ENCODE results near the gene EHMT1.

Gene EHMT1

GRCh38 chr9:137815256-137816255, 196.8 kb downstream of the EHMT1 start:
- DNase-seq: no peak

- DNase-seq: no peak
Observed at GRCh38 chr9:137816531-137817235, 197.9 kb downstream of the EHMT1 start.

DNA sequence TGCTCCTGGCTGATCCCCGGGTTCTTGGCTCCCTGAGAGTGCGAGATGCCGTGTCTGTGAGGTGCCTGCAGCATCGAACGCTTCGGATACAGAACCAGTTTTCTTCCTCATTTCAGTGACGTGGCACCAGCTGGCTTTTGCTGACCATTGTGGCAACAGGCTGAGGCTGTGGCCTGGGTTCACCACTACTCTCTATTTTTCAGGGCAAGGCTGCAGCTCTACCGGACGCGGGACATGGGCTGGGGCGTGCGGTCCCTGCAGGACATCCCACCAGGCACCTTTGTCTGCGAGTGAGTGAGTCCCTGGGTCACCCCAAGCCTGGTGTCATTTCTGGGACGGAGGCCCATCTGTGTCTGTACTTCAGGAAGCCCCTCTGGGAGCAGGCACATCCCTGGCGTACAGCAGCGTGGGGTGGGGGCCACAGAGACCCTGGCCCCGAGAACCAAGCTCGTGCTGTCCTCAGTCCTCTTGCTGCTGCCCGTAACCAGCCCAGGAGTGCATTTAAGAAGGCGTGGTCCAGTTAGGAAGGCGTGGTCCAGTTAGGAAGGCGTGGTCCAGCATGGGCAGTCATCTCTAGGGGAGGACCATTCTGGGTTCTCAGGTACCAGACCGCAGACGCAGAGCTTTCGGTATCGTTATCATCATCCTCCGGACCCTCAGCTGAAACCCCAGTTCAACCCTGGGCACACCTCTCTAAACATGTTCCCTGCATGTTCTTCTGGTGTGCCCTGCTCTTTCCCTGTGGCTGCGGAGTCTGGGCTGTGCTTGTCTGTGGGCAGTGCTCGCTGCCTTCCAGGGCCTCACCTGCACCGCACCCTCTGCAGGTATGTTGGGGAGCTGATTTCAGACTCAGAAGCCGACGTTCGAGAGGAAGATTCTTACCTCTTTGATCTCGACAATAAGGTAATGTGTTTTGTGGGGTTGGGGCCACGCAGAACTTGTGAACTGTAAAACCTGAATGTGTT, 198.7 kb downstream of the EHMT1 start:
- no peak for DNase-seq

- no peak for DNase-seq
Observed at GRCh38 chr9:137818286-137818685, 199.5 kb downstream of the EHMT1 start.

DNA sequence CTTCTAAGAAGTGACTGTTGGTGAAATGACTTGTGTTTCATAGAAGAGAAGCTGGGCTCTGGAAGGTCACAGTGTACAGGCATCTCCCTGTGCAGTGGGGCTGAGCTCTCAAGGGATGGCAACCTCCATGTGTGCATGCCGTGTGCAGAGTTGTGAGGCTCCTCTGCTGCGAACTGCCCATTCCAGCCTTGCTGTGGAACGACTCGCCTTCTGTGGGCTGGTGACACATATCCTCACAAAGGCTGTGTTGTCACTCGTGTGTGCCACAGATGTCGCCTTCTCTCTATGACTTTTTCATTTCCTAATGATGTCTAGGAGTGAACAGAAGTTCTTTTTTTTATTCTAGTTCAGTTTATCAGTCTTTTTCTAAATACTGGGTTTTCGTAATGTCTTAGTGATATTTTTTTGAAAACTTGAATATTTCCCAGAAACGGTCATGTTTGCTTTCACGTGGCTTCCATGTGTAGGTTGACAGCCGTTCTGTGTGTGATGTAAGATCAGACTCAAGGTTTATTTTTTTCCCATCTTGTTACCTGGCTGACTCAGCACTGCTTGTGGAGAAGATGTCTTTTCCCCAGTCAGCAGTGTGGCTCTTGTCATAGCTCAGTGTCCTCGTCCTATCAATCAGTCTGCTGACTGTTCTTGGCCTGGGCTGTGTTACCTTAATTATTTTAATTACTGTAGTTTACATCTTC, 201.5 kb downstream of the EHMT1 start:
- no peak for DNase-seq

- no peak for DNase-seq
Observed at GRCh38 chr9:137823986-137824771, 205.4 kb downstream of the EHMT1 start.

GRCh38 chr9:137825324-137825989, 206.7 kb downstream of the EHMT1 start:
- DNase-seq: no peak

DNA sequence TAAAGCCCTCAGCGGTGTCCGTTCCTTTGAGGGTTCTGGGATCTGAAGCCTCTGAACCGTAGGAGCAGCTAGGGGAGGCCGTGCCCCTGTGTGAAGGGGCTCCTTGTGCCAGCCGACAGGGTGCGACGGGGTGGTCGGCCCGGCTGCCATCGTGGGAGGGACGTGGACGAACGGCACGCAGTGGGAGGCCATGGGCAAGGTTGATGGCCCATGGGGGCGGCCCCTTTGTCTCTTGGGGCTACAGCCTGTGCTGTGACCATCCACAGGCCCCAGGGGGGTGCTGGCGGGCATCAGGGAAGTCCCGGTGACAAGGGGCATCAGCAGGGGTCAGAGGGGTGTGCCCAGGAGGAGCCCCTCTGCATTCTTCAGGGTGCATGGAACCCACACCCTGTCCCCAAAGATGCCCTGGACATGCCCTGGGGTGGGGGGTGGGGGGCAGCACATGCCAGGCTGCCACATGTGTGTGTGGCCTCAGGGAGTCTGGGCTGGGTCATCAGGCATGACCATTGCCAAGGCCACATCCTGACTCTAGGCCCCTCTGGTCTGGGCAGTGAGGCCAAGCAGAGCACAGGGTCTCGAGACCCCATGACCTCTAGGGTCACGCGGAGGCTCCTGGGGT, 209.2 kb downstream of the EHMT1 start:
- DNase-seq: no peak

GRCh38 chr9:137828527-137829259, 209.9 kb downstream of the EHMT1 start:
- DNase-seq: peak; percentile 7

GRCh38 chr9:137829260-137829996, 210.6 kb downstream of the EHMT1 start:
- DNase-seq: no peak

GRCh38 chr9:137832191-137832700, 213.4 kb downstream of the EHMT1 start:
- DNase-seq: peak; percentile 46

DNA sequence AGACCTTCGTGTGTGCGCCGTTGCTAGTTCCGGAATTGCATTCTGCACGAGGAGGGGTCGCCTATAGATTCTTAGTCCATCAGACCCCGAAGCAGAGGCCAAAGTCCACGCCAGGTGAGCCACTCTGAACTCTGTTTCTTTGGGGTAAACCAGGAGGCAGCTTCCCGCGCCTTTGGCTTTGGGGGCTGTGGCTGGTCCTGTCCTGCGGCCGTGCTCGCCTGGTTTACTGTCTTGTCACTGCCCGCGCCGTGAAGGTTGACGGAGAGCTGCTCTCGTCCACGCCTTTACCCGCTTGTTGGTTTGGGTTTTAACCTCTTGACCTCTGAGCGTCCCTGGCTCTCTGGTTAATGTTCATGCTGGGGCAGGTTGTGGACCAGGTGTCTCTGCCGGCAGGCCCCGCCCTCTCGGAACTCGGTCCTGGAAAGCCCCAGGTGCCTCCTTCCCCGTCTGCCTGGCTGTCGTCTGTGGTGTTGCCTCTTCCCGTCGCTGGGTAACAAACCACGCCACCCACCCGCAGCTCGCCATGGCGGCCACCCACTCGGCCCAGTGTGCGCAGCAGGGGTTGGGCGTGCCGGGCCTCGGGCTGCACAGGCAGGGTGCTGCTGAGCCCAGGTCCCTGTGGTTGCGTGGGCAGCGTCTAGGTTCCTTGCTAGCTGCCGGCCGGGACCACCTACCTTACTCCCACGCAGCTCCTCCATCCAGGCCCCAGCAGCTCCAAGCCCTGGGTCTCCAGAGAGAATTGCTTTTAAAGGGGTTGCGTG, 214.2 kb downstream of the EHMT1 start:
- DNase-seq: no peak

DNA sequence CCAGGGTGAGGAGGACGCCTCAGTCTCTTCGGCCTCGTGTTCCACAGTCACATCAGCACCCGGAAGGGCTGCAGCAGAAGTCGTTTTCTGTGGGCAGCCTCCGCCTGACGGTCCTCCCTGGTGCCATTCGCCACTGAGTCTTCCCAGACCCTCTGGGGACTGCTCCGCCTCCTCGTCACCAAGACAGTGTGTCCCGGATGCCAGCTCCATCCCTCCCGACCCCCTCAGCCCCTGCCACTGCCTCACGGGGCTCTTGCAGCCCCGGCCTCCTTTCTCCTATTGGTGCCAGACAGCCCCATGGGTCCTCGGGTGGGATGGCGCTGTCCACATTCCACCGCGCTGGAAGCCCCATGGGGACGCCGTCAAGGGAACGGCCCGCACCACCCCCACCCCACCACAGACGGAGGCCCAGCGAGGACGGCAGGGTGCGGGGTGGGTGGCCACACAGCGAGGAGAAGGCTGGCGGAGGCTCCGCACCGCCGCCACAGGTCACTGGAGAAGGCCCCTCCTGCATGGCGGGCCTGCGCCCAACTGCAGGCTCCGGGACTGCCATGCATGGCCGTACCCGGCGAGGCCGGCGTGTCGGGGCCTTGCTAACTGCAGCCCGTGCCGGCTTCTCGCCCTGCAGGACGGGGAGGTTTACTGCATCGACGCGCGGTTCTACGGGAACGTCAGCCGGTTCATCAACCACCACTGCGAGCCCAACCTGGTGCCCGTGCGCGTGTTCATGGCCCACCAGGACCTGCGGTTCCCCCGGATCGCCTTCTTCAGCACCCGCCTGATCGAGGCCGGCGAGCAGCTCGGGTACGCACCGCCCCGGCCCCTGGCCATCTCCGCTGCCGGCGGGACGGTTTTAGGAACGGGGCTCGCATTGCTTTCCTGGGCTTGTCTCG, 215.2 kb downstream of the EHMT1 start:
- no peak for DNase-seq

GRCh38 chr9:137834846-137835546, 216.2 kb downstream of the EHMT1 start:
- DNase-seq: no peak

DNA sequence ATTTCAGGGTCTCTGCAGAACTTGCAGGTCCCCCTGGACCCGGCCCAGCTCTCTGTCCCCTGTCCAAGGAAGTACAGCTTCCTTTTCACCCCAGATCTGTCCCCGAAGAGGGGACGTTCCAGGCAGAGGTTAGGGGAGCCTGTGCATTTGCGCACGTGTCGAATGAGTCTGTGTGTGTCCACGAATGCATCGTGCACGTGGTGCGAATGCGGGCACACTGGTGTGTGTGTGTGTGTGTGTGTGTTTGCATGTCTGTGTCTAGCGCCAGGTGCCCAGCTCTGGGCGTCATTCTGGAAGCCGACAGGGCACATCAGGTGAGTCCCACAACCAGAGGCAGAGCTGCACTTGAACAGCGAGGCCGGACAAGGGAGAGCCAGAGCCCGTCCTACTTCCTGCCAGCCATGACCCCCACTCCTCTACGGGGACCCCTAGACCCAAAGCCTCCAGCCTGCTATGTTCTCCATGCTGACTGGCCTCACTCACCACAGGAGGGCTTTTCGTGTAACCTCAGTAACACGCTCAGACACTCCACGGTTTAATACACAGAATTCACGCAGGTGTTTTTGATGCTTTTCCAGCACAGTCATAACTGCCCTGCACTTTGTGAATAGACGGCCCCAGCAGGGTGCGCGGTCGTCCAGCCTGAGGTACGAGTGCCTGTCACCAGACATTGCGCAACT, 217.5 kb downstream of the EHMT1 start:
- DNase-seq: no peak
